NCI-H2196 treated with DMSO at 0.1 percent for 48 hours (cell line): ENCODE measurements around the gene GGNBP2.
"Not testable (repeated sequence)": the region's sequence is repeated elsewhere in the genome, so short reads cannot be mapped to it uniquely, and the experiment has no call there.

ENCODE experiments used
- DNase-seq: peaks from one replicate; lab custom pipeline; 2025; ENCODE audit not compliant: unreplicated experiment; lab: John Stamatoyannopoulos, UW

The GGNBP2 gene

DNA sequence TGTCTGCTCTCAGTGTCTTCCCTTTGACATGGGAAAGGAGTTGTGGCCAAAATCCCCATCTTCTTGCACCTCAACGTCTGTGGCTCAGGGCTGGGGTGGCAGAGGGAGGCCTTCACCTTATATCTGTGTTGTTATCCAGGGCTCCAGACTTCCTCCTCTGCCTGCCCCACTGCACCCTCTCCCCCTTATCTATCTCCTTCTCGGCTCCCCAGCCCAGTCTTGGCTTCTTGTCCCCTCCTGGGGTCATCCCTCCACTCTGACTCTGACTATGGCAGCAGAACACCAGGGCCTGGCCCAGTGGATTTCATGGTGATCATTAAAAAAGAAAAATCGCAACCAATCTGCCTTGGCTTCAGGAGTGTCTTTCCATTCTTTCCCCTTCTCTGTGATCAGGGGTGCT, 55.7 kb downstream of the GGNBP2 start:
- DNase-seq, result no peak

DNA sequence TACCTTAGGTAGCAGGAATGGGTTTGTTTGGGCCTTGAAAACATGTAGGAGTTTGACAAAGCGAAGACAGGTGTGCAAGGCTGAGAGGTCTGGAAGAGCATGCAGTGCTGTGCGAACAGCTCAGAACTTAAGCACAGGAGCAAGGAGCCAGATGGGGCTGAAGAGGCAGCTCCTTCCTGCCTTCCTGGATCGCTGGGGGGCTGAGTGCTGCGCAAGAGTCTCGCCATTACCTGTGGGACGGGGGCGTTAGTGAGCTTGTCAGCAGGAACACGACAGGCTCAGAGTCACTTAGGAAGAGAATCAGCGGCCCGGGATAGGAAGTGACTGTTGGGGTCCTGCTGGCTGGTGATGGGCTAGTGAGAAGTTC, 56.2 kb downstream of the GGNBP2 start:
- DNase-seq, result no peak

DNA sequence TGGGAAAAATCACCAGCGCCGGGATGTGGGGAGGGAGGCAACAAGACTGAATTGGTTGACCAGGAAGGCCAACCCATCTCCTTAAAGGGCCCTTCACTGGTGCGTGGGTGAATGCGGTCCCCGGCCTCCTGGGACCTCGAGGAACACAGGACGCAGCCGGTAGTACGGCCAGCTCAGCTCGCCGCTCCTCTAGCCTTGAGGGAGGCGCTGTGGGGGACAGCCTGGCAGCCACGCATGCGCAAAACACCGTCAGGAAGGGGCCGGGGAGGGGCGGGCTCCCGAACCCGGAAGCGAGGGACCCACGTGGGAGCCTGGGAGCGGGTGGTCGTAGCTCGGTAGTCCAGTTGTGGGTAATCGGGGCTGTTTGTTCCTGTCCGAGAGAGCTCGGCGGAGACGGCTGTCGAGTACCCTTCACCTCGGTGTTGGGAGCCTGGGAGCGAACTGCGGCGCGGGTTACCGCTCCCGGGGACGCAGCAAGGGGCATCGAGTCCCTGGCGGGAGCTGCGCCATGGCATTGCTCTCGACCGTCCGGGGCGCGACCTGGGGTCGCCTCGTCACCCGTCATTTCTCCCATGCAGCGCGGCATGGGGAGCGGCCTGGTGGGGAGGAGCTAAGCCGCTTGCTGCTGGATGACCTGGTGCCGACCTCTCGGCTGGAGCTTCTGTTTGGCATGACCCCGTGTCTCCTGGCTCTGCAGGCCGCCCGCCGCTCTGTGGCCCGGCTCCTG, 56.7 kb downstream of the GGNBP2 start, which contains the start of gene MRM1:
TSS of gene MRM1 (plus strand) at position 281 of the 727 bp plus-strand sequence. CDS start at position 509, 228 bp downstream.
- DNase-seq, result peak; percentile 56

DNA sequence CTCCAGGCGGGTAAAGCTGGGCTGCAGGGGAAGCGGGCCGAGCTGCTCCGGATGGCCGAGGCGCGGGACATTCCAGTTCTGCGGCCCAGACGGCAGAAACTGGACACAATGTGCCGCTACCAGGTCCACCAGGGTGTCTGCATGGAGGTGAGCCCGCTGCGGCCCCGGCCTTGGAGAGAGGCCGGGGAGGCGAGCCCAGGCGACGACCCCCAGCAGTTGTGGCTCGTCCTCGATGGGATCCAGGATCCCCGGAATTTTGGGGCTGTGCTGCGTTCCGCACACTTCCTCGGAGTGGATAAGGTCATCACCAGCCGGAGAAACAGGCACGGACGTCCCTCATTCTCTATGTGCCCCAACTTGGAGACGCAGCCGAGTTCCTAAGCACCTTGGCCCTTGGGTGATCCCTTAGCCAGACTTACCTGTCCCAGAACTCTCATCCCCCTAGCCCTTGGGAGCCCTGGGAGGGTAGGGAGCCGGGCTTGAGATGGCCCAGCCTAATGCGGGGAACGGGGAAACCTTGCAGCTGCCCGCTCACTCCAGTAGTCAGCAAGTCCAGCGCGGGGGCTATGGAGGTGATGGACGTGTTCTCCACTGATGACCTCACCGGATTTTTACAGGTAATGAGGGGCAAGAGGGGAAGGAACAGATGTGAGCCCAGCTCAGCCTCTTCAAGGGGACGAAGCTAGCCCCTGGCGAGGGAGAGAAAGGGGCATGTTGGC, 57.5 kb downstream of the GGNBP2 start:
- no peak for DNase-seq

DNA sequence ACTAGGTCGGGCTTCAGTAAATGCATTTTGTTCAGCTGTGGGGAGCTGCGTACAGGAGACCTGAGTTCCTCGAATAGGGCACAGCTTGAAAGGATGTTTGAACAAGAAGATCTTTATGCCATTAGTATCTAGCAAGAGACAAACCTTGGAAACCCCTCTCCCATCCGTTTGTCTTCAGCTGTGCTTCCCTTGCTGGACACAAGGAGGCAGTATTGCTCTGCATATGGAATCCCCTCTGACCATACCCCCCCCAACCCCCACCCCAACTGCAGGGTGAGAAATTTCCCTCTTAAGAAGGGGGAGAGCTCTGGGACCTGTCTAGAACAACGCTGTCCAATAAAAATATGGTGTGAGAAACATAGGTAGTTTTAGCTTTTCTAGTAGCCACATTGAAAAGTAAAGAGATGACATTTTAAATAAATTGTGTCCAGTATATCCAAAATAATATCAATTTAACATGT, 58.2 kb downstream of the GGNBP2 start:
- DNase-seq, result peak; percentile 11

DNA sequence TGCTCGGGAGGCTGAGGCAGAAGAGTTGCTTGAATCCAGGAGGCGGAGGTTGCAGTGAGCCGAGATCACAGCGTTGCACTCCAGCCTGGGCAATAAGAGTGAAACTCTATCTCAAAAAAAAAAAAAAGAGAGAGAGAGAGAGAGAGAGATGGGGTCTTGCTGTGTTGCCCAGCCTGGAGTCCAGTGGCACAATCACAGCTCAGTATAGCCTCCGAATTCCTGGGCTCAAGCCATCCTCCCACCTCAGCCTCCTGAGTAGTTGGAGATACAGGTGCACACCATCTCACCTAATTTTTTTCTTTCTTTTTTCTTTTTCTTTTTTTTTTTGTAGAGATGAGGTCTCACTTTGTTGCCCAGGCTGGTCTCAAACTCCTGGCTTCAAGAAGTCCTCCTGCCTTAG, 60.3 kb downstream of the GGNBP2 start:
- DNase-seq, result not testable (repeated sequence)

DNA sequence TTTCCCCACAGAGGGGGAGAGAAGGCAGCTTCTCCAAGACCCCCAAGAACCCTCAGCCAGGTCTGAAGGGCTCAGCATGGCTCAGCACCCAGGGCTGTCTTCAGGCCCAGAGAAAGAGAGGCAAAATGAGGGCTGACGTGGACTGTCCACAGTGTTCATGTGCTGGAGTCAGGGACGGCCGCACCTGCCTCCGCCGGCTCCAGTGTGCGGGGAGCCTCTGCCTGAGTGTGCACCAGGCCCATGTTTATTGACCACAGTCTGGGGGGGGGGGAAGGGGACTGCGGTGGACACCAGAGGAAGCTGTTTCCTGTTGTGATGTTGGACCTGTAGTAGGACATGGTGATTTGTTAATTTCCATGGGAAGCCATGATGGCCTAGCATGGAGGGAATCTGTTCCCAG, 63.6 kb downstream of the GGNBP2 start:
- no peak for DNase-seq

DNA sequence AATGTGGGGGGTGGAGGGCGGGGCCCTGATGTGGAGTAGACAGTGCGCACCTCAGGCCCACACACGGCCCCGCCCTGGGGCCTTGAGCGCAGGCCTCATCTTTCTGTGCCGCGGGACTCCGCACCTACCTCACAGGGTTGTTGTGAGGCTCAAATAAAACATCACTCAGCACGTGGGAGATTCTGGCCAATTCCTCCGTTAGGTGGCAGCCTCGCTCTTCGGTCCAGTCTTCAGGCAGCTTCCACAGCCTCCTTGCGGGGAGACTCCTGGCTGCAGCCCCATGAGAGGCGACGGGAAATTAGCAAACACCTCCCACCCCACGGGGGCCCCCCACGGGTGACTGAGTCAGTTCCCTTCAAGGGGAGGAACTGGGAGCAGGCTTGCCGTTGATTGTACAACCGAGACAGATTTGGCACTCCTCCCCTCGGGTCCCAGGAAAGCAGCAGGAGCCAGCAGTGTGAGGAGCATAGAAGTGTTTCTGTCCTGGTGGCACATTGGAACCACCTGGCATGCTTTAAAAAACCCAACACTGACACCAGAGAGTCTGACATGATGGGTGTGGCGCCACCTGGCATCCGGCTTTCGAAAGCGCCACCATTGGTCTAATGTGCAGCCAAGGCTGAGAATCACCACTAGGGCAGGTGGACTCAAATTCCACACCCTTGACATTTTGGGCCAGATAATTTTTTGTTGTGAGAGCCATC, 64.2 kb downstream of the GGNBP2 start:
- peak; percentile 7 for DNase-seq

DNA sequence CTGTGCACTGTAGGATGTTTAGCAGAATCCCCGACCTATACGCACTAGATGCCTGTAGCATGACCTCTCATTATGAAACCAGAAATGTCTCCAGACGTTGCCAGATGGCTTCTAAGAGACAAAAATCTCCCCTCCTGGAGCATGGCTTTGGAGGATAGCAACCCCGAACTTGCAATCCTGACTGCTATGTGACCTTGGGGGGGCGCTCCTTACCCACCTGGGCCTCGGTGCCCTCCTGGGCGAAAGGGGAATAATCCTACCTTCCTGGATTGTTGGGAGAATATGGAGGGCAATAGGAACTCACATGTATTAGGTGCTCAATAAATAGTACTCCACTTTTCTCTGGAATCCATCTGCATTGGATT, 64.8 kb downstream of the GGNBP2 start:
- no peak for DNase-seq

DNA sequence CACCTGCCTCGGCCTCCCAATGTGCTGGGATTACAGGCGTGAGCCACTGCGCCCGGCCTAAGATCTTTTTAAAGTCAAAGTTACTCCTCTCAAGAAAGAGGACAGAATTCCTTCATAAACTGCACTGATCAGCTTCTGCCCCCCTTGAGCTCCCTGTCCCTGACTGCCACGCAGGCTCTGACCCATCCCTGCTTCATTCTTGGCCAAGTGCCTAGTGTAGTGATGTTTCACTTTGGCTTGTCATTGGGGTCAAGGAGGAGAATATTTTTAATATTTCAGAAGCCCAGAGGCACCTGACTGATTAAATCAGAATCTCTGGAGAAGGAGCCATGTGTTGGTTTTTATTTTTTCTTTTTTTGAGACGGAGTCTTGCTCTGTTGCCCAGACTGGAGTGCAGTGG, 65.8 kb downstream of the GGNBP2 start:
- DNase-seq, result no peak

DNA sequence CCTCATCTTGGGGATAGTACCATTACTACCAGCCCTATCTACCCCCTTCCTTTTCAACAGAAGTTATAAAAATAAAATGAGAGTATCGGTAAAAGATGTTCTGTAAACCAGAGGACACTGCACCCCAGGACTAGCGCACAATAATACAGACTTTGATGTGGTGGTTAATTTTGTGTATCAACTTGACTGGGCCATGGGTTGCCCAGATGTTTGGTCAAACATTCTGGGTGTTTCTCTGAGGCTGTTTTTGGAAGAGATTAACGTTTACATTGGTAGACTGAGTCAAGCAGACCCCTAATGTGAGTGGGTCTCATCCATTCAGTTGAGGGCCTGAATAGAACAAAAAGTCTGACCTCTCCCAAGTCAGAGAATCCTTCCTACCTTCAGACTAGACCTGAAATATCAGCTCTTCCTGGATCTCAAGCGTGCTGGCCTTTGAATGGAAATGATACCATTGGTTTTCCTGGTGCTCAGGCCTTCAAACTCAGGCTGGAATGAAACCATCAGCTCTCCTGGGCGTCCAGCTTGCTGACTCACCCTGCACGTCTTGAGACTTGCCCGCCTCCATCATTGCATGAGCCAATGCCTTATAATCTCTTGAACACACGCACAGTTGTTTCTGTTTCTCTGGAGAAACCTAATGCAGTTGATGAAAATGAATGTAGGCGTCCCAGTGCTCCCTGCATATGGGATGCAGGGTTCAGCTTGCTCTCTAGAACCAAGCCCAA, 66.8 kb downstream of the GGNBP2 start:
- no peak for DNase-seq

DNA sequence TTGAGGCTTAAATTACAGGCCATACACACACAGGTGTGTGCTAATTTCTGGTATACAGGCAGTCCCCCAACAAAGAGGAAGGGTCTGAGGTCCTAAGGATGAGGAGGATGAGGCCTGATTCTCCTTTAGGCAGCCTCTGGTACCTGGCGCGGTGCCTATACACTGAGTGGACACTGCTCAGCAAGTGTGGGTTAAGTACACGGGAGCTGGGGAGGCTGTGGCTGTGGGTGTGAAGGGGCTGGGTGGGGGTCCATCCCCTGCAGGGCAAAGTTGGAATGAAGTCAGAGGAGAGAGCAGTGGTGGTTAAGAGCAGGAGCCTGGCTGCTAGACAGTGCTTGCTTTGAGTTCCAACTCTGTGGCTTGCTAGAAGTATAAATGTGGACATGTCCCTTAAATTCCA, 67.6 kb downstream of the GGNBP2 start:
- no peak for DNase-seq

DNA sequence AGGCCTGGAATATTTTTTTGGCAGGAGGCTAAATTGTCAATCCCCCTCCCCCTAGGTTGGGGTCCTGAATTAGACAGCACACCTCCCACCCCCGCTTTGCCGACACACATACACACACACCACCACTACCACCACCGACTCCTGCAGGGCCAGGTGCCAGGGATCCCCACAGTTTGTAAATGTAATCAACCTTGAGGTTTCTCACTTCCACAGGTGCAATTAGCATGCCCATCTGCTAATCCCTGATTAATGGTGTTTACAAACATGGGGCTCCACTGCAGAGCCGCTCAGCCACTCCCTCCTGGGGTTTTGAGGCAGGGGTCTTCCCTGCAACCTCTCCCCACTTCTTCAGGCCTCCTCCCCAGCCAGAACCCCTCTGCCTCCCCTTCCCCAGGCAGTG, 68.4 kb downstream of the GGNBP2 start:
- no peak for DNase-seq

DNA sequence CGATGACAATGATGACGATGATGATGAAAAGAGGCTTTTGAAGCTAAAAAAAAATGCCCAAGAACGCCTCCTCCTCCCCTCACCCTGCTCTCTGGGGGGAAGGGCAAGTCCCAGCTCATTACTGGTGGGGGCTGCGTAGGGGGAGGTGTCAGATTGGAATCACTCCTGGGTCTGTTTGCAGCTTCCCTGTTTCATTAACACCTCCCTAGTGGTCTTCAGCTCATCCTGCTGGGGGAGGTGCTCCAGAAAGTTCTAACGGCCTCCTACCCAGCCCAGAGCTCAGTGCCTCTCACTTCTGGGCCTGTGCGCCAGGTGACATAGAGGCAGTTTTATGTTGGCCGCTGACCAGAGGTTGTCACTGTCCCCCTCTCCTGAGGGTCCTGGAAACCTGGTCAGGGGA, 69.4 kb downstream of the GGNBP2 start:
- DNase-seq, result no peak

DNA sequence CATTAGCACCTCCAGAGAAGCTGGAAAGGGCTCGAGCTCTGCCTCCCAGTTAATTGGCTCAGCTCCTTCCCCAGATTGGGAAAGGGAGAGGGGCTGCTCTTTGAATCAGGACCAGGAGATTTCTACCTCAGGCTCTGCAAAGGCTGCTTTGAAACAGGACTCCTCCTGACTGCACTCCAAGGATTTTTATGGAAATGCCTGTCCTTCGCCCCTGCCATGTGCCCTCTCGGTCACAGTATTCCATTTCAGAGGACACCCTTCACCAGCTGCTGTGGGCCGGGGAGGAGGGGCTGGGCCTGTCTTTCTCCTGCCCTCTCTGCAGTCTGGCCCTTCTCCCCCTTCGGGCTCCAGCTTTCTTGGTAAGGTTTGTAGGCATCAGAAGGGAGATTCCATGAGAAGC, 70.2 kb downstream of the GGNBP2 start:
- no peak for DNase-seq

DNA sequence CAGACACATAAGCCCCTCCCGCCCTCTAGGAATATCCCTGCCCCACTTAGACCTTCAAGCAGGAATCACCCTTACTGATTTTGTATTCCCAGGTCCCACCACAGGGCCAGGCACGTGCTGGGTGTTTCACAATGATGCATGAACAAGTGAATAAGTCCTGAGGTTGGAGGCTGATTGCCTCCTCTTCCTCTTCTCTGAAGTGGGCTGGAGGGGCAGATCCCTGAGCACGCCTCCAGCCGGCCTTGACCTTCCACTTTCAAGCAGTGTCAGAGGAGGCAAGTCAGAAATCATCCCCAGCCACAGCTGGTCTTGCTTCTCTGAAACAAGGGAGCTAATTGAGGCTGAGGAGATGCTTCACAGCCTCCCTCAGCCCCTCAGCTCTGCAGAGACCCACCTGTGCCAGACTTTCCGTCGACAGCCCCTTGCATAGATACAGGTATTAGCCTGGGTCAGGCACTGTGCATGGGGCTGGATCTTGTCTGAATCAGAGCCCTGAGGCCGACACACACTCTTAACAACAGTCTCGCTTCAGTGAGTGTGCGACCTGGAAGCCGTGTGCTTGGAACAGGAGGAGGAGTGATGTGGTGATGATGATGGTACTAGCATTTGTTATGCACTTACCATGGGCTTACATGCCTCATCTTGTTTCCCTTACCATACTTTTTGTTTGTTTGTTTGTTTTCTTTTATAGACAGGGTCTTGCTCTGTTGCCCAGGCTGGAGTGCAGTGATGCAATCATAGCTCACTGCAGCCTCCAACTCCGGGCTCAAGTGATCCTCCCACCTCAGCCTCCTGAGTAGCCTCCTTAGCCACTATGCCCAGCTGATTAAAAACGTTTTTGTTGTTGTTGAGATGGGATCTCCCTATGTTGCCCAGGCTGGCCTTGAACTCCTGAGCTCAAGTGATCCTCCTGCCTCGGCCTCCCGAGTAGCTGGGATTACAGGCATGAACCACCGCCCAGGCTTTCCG, 71.6 kb downstream of the GGNBP2 start:
- DNase-seq, result no peak

DNA sequence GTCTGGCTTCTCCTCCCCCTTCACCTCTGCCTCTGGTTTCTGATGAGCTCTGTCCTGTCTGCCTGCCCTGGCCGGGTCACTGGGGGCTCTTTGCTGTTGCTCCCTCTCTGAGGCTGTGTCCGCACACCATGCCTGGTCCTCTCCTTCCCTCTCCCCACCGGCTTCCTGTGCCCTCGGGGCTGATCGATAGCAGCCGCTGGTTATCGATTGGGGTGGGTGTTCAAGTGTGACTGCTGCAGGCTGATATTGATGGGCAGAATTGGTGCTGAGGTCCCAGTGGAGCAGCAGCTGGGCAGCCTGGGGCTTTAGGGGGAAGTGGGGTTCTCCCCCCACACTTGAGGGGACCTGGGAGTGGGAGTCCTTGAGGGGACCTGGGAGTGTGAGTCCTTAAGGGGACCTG, 73.1 kb downstream of the GGNBP2 start:
- no peak for DNase-seq

DNA sequence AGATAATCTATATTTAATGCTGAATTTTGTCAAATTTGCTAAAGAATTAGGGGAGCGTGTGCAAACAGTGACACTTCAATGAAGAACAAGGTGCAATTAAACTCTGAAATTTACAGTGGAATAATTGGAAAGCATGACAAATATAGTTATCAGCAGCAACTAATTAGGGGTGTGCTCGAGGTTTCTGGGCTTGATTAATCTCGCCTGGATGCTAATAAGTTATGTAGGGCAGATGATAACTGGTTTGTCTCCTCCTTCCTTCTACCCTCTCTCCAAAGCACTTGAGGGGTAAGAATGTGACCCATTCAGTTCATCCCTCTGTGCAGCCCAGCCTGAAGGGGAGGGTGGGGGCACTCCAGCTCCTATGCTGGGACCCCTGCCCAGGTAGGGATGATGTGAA, 78.6 kb downstream of the GGNBP2 start:
- no peak for DNase-seq

DNA sequence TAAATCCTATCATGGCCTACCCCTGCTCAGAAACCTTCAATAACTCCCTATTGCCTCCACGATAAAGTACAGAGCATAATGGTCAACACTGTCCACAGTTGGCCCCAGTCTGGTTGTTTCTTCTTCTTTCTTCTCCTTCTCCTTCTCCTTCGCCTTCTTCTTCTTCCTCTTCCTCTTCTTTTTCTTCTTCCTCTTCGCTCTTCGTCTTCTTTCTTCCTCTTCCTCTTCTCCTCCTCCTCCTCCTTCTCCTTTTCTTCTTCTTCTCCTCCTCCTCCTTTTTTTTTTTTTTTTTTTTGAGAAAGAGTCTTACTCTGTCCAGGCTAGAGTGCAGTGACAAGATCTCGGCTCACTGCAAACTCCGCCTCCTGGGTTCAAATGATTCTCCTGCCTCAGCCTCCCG, 80.5 kb downstream of the GGNBP2 start:
- DNase-seq, result no peak

DNA sequence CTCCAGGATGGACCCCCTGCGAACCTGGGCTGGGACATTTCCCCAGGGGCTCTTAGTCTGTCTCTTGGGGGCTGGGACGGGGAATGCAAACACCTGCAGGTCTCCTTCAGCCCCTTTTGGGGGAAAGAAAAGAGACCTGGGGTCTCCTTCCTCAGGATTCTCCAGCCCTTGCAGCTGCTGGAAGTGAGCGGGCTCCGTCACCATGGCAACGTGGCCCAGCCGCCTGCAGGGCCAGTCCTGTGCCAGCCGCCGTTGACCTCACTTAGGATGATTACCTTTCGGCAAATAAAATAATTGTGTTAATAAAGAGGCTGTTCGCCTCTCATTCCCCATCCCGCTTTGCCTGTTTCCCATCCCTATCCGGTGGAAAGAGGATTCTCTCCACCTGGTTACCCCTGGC, 82.4 kb downstream of the GGNBP2 start:
- DNase-seq, result no peak
